ENCODE results near the gene CXorf58. TPM values are rescaled to one million over a fixed set of nuclear protein-coding genes. Genes with fewer than 3 reads are reported as not detected.

CXorf58 gene
- total RNA-seq, 1 donor from 2014 or later, result not detected

DNA sequence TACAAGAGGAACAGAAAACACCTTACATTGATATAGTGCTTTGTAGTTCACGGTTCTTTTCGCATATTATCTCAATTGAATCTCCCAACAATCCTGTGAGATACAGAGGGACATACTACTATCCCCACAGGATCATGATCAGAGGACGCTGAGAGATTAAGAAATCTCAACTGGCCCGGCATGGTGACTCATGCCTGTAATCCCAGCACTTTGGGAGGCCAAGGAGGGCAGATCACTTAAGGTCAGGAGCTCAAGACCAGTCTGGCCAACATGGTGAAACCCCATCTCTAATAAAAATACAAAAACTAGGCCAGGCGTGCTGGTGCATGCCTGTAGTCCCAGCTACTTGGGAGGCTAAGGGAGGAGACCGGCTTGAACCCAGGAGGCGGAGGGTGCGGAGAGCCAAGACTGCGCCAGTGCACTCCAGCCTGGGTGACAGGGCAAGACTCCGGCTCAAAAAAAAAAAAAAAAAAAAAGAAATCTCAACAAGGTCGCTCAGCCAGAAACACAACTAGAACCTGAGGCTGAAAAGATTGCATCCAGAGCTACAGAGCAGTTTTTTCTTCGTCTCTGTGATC lies 7.5 kb upstream of the CXorf58 start:
- DNase-seq (ENCODE audit: low read depth in 2 of 2), result no peak

DNA sequence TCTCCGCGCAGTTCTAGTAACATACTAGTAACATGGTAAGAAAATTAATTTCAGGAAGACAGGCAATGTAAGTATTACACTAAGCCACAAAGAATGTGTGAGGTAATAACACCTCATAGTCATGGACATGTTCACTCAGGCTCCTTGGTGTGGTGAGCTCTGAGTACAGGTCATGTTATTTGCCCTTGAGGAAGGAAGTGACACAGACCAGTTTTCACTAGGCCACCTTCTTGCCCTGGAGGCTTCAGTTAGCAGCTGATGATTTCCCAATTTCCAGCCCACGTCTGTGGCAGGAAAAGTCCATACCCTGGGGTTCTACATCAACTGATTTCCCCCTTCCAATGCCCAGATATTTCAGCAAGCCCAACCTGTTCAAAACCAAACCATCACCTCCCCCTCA lies 6.7 kb upstream of the CXorf58 start:
- peak; percentile 57 to 90 for DNase-seq (ENCODE audit: low read depth in 2 of 2)

DNA sequence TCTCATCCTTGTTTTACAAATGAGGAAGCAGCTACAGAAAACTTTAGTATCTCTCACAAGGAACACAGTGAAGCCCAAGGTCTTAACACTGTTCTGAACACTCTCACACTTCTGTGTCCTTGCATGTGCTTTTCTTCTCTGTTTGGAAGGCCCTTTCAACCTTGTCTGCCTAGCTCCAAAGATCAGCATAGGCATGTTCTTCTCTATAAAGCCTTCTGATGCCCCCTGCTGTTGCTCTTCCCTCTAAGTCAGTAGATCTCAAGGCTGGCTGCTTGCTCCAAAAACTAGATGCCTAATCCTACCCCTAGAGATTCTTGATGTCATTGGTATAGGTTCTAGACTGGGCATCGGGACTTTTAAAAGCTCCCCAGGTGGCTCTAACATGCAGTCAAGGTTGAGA lies 6.0 kb upstream of the CXorf58 start:
- DNase-seq (ENCODE audit: low read depth in 2 of 2), result peak; percentile 84 to 87

DNA sequence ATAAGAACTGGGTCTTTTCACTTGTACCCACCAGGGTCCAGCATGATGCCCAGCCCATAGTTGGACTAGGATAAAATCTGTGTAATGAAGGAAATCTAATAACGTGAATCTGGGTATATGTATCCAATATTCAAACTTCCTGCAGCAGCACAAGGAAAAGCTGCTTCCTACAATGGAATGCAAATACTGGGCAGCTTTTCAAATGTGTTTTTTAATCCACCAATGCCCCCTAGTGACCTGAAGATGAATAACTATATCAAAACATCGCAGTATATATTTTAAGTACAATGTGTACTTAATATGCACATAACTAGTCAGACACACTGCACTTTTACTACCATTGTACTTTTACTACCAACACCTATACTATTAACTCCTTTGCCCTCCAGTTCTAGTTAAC lies 5.4 kb upstream of the CXorf58 start:
- peak; percentile 78 to 84 for DNase-seq (ENCODE audit: low read depth in 2 of 2)

DNA sequence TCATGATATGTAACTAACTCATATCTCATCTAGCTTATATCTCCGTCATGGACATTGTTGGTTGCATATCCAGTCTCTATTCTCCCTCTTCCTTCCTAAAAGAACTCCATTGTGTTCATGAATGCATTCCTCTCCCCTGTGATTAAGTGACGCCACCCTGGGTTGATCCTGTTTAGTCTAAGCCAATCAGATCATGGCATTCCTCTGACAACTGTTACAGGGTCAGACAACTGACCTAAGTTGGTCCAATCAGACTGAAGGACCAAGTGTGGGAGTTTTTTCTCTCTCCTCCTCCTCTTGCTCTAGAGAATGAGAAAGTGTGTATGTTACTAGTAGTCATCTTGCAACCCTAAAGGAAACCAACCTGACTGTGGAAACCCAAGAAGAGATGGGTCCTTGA lies 3.7 kb upstream of the CXorf58 start:
- DNase-seq (ENCODE audit: low read depth in 2 of 2), result peak; percentile 73 to 77

DNA sequence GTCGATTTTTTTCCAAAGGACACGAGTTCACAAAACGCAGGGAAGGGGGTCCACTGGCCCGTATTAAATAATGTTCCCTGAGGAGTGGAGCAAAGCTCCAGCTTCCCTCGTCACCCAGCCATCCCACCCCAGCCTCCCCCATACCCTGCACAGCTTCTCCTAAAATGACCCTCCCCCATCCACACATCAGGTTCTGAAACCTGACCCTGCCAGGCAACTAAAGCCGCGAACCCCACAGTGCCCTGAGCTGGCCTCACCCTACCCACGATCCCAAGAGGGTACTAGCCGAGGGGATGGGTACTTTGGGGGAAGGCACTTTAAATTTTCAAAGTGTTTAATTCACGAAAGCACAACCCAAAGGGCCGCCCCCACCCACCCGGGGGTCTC lies 702 bp upstream of the CXorf58 start:
- no peak for DNase-seq (ENCODE audit: low read depth in 2 of 2)

DNA sequence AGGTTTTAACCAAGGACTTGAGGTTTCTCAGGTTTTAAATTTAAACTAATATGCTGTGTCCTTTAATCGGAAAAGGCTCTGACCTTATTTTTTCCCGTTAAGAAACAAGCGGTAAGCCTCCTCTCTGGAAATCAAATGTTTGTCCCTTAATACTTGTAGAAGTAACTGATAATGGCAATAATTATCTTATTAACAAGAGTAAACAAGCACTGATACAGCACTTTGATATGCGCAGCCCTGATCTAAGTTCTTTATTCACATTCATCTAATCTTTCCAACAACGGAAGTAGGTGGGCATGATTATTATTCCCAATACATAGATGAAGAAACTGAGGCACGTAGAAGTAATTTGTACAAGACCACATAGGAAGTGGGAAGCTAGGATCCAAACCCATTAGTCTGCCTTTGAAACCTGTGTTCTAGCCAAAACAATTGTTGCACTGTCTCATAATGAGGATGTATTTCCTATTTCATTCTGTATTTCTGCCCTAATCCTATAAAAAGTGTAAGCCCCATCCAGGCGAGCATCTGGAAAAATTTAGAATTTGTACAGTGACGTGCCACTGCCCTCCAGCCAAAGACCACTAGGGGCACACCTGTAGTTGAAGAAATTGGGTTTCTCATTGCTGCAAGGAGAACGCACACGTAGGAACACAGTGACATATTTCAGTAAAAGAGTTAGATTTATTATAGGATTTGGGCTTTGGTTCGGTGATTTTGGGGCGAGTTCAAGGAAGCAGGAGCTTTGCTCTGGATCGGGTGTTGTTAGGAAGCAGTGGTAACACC lies 606 bp downstream of the CXorf58 start:
- DNase-seq (ENCODE audit: low read depth in 2 of 2), result no peak

DNA sequence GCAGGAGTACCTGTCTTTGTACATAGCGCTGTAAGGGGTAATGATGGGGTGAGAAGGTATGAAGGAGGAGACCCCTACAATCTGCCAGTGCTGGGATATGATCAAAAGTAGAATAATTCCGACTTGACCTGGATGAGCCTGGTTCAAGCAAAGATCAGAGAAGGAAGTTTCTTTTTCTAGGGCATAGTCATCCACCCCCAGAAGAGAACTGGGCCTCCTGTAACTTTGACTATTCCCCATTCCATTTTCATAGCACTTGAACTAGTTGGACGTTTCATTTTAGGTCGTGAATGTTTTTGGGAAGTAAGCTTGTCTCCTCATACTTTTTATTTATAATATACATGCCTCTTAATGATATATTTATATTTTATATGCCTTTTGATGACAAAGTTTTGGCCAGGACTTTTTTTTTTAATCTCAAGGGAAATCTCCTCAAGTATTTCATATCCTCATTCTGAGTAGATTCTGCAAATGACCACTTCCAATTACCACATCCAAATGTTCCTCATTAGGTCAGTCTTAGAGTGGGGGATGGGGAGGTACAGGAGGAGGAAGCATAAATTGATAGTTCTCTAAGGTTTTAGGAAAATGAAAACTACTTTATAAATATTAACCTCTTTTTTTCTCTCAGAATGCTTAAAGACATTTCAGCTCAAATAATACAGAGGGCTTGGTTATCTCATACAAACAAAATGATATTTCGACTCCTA lies 3.5 kb downstream of the CXorf58 start:
- DNase-seq (ENCODE audit: low read depth in 2 of 2), result no peak

DNA sequence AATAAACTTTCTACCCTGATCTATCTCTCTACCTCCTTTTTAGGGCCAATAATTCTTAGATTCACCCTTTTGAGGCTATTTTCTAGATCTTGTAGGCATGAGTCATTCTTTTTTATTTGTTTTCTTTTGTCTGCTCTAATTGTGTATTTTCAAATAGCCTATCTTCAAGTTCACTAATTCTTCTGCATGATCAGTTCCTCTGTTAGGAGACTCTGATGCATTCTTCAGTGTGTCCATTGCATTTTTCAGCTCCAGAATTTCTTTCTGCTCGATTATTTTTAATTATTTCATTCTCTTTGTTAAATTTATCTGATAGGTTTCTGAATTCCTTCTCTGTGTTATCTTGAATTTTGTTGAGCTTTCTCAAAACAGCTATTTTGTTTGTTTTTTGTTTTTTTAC lies 11.3 kb downstream of the CXorf58 start:
- DNase-seq (ENCODE audit: low read depth in 2 of 2), result no peak

DNA sequence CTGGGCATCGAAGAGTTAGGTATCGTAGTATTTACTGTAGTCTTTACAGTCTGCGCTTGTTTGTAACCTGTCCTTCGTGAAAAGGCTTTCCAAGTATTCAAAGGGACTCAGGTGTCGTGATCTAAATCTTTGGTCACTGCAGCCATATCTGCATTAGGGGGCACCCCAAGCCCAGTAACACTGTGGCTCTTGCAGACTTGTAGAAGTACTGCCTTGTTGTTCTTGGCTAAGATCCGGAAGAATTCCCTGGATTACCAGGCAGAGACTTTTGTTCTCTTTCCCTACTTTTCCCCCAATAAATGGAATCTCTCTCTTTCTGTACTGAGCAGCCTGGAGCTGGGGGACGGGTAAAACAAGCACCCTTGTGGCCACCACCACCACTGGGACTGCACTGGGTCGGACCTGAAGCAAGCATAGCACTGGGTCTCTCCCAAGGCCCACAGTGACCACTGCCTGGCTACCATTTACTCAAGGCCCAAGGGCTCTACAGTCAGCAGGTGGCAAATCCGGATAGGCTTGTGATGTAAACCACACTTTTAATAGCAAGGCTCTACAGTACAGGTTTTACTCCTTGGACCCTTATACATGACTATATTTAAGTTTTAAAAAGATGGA lies 12.0 kb downstream of the CXorf58 start:
- peak in 1 of 2 donors; percentile 13 for DNase-seq (ENCODE audit: low read depth in 2 of 2)

DNA sequence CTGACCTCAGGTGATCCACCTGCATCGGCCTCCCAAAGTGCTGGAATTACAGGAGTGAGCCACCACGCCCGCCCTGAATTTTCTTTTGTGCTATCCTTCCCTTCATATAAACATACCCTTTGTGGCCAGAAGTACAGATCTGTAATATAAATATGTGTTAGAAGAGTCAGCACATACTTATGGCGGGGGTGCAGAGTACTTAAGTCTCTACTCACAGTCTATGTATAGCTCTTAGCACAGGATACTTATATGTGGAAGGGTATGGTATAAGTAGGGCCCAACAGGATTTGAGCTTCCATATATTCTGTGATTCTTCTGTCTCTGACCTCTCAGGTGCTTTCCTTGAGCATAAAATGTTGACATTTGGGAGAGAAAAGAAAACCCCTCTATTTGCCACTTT lies 18.2 kb downstream of the CXorf58 start:
- DNase-seq (ENCODE audit: low read depth in 2 of 2), result no peak

DNA sequence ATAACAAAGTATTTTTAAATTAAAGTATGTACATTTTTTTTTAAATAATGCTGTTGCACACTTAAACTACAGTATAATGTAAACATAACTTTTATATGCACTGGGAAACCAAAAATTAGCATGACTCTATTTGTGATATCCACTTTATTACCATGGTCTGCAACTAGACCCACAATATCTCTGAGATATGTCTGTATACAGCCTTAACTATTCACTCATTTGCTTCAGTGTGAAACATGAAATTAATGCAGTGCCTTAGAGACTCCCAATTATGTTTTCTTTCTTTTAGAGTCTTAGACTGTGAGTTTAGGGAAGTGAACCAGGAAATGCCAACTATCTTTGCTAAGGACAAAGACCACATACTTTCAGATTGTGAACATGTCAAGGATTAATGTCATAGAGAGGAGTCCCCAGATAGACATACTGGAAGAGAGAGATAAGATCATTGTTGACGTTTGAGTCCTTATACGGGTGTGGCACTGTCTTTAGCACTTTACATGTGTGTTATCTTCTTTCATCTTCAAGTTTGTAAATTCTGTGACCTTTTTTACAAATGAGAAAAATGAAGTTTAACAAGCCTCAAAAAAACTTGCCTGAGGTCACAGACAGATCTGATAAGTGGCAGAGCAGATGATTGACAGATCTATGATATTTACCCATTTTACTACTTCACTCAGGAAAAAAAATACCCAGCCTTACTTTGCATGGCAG lies 23.2 kb downstream of the CXorf58 start:
- no peak for DNase-seq (ENCODE audit: low read depth in 2 of 2)

DNA sequence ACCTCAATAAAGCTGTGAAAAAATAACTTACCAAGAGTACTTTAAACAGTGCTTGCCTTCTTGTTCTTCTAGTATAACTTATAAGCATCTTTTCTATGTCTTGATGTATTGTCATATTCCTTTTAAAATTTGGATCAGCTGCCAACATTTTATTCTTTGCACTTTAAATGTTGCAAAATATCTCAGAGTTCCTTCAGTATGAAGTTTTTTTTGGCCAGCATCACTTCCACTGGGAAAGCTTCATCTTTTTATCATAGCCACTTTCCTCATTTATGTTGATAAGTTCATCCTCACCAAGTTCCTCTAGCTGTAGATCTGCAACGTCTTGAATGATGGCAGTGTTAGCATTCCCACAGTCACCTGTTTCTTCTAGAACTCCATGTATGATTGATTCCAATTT lies 24.2 kb downstream of the CXorf58 start:
- DNase-seq (ENCODE audit: low read depth in 2 of 2), result no peak

DNA sequence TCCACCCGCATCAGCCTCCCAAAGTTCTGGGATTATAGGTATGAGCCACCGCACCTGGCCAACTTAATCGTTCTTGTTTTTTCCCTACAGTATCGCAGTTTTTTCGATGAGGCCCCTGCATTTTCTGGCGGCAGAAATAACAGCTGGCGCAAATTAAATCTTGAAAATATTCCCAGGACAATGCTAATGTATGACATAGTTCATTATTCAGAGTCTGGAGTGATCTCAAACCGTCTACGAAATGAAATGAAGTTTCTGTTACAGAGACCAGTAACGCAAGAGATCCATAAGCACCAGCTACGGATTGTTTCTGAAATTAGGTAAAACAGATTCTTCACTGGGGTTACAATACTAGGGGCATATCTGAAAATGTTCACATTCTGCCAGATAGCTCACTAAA lies 27.3 kb downstream of the CXorf58 start:
- DNase-seq (ENCODE audit: low read depth in 2 of 2), result no peak

DNA sequence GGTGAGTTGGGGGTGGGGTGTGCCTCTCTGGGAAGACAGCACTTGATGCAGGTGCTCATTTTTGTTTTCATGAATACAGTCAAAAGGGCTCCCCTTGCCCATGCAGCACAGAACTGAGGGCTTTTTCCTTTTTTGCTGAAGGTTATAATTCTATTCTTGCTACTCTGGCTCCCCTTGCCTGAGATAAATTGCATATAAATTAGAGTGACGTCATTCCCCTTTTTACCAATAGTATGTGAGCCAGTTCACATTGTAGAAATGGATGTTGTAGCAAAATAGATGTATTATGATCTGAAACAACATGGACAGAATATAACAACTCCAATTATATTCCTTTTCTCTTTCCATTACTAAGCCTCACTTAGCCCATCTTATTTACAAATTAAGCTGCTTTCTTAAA lies 28.4 kb downstream of the CXorf58 start:
- DNase-seq (ENCODE audit: low read depth in 2 of 2), result no peak

DNA sequence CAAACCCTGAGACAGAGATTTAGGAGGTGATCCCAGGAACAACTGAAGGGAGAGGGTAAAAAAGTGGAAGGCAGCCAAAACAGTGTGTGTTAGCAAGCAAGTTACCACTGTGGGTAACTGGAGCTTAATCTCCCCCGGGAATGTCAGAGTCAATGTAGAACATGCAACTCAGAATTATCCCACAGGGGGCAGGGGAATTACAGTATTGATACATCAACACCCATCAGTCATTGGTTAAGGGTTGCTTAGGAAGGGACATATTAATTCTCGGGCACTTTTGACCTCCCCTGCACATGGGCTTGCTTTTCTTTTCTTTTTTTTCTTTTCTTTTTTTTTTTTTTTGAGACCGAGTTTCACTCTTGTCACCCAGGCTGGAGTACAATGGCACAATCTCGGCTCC lies 29.3 kb downstream of the CXorf58 start:
- DNase-seq (ENCODE audit: low read depth in 2 of 2), result no peak

DNA sequence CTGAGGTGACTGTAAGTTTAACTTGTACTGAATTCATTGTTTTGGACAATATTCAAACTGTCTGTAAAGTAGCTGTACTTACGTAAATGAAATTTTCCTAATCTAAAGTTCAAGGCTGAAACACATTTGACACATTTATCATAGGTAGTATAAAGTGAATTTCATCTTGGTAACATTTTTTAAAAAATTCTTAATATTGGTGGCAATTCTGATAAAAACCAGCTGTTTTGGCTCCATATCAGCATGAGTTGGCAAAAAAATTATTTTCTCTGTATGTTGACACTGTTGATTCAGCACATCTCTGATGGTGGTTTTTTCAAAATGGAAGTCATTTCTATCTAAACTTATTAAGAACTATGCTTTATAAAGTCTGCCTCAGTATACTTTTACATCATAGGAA lies 30.9 kb downstream of the CXorf58 start:
- DNase-seq (ENCODE audit: low read depth in 2 of 2), result no peak

DNA sequence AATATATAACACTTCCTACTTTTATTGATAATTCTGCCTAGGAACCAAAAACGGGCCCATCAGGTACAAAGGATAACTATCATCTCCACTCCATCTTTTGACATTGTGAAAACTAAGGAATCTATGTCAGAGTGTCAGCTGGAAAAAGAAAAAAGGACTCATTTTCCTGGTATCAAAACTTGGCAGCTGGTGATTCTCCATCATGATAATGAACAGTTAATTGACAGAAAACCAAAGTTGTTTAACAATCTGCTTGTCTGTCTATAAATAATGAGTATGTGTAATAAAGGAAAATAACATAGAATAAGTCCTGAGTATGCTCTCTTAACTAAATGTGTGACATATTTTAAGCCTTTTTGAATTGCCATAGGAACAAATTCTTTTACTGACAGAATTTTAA lies 31.4 kb downstream of the CXorf58 start:
- DNase-seq (ENCODE audit: low read depth in 2 of 2), result no peak

DNA sequence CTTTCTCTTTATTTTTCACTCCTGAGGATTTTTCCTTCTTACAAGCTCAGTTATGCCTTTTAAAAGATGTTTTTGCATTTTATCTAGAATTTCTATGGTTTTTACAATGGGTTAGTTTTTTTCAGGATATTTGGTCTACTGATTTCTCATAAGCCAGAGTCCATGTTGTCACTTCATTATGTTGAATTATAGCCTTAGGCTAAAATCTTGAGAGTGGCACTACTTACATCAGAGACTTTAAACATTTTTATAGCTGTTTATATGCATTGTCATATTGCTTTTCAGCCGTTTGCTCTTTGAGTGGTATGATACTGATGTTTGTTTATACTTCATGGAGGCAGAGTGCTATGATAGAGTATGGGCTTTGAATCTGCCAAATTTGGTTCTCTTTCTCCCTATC lies 36.4 kb downstream of the CXorf58 start:
- no peak for DNase-seq (ENCODE audit: low read depth in 2 of 2)

DNA sequence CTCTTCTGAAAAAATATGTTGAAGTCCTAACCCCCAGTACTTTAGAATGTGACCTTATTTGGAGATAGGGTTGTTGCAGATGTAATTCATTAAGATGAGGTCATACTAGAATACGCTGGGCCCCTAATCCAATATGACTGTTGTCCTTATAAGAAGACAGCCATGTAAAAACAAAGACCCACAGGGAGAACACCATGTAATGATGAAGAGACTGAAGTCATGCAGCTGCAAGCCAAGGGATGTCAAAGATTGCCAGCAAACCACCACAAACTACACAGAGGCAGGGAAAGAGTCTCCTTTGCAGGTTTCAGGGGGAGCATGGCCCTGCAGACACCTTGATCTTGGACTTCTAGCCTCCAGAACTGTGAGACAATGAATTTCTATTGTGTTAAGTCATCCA lies 37.4 kb downstream of the CXorf58 start:
- no peak for DNase-seq (ENCODE audit: low read depth in 2 of 2)

DNA sequence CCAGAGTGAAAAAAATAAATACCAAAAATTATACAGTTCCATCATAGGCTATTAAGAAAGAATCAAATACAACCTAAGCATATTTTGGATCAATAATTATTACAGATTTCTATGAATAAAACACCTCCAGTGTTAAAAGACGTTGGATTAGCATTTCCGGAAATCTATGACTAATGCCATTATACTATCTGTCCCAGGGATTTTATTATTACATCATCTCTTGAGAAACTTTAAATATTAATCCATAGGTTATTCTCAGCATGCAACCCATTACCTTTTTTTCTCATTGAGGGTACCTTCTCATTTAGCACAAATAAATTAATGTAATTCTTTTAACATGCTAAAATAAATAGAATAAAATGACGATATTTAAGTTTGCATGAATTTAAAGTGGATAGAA lies 44.6 kb downstream of the CXorf58 start:
- no peak for DNase-seq (ENCODE audit: low read depth in 2 of 2)
